Measurements from ENCODE around the gene CCDC171.

The CCDC171 gene

GRCh38 chr9:15975101-15975778 is 422.4 kb downstream of the CCDC171 start:
- in situ Hi-C loops (cut with MboI; ENCODE audit: low sequenced_read_pairs): no loop called here

DNA sequence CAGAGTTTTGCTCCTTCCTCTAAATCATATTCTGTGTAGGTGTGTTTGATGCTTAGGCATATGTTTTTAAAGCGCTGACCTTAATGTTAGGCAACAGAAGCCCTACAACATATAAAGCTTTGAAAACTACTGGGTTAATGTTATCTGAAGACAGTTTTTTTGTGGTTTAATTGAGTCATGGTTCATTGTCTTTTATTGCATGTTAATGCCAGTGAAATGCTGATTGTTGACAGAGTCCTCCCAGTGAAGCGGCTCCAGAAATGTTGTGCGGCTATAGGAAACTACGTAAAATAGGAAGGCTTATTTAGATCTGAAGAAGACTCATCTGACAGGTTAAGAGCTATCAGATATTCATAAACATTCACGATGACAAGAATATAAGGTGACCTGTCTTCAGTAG is 424.6 kb downstream of the CCDC171 start:
- in situ Hi-C loops (cut with MboI; ENCODE audit: low sequenced_read_pairs): no loop called here

GRCh38 chr9:15982182-15982581 is 429.3 kb downstream of the CCDC171 start:
- in situ Hi-C loops (cut with MboI; ENCODE audit: low sequenced_read_pairs): no loop called here

GRCh38 chr9:15999422-16000339 is 446.8 kb downstream of the CCDC171 start:
- in situ Hi-C loops (cut with MboI; ENCODE audit: low sequenced_read_pairs): no loop called here

GRCh38 chr9:16000811-16001210 is 448.0 kb downstream of the CCDC171 start:
- in situ Hi-C loops (cut with MboI; ENCODE audit: low sequenced_read_pairs): no loop called here

- in situ Hi-C loops (cut with MboI; ENCODE audit: low sequenced_read_pairs): no loop called here
These were observed 449.0 kb downstream of the CCDC171 start for GRCh38 chr9:16001856-16002255.

DNA sequence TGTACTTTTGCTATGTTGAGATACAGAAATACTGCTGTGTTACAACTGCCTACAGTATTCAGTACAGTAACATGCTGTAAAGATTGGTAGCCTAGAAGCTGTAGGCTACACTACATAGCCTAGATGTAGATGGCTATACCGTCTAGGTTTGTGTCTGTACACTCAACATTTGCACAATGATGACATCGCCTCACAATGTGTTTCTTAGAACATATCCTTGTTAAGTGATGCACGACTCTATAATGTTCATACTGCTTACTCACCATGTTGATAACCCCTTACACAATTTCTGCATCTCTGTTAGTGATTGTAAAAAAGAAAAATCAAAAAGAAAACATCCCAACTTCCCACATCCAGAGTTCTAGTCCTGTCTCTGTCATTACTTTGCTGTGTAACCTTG is 450.0 kb downstream of the CCDC171 start:
- in situ Hi-C loops (cut with MboI; ENCODE audit: low sequenced_read_pairs): no loop called here

- in situ Hi-C loops (cut with MboI; ENCODE audit: low sequenced_read_pairs): no loop called here
These were observed 450.9 kb downstream of the CCDC171 start for GRCh38 chr9:16003785-16004184.

GRCh38 chr9:16004613-16005012 is 451.8 kb downstream of the CCDC171 start:
- in situ Hi-C loops (cut with MboI; ENCODE audit: low sequenced_read_pairs): no loop called here

GRCh38 chr9:16010221-16010620 is 457.4 kb downstream of the CCDC171 start:
- in situ Hi-C loops (cut with MboI; ENCODE audit: low sequenced_read_pairs): no loop called here

- in situ Hi-C loops (cut with MboI; ENCODE audit: low sequenced_read_pairs): no loop called here
These were observed 459.8 kb downstream of the CCDC171 start for GRCh38 chr9:16012621-16013020.

GRCh38 chr9:16013366-16013765 is 460.5 kb downstream of the CCDC171 start:
- in situ Hi-C loops (cut with MboI; ENCODE audit: low sequenced_read_pairs): no loop called here

GRCh38 chr9:16013826-16014225 is 461.0 kb downstream of the CCDC171 start:
- in situ Hi-C loops (cut with MboI; ENCODE audit: low sequenced_read_pairs): no loop called here

DNA sequence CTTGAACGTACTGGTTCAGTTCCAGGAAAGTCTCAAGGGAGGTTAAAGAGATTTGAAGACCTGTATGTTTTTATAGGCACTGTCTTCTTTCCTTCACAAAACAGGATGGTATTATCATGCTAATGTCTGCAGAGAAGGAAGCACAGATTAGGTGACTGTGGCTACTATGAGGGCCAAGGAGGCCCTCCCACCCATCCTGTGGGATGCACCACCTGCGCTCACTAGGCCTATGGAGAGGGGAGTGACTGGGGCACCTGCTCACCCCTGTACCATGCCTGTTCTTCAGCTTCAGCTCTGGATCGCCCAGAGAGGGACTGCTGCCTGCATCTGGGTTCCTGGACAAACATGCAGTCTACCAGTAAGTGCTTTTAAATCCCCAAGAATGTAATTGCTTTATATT is 469.4 kb downstream of the CCDC171 start:
- in situ Hi-C loops (cut with MboI; ENCODE audit: low sequenced_read_pairs): no loop called here

DNA sequence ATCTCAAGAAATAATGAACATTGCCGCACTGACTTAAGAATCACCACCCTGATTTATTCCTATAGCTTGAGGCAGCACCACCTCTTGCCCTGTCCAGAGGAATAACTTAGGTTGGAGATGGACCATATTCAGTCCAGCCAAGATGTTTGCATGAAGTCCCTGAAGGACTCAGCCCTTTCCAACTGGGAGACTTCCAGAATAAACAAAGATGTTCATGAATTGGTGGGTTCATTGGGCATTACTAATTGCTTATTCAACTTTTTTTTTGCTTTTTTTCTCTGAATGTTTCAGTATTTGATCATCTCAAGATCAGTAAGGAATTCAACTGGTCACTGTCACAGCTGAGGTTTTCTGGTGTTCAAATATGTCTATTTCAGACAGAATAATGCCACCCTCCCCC is 470.6 kb downstream of the CCDC171 start:
- in situ Hi-C loops (cut with MboI; ENCODE audit: low sequenced_read_pairs): no loop called here

Data from HL-60/S4 treated with phorbol 12-myristate 13-acetate at 8.2 ng/mL for 4 days and 3 days (cell line).